ENCODE measurements around the gene FBXO36. TPM values are rescaled to one million over a fixed set of nuclear protein-coding genes. Genes with fewer than 3 reads are reported as not detected.

FBXO36 gene
- total and polyA plus RNA-seq, 2 of the 8 experiments (the other 6 are each of a cell fraction or from before 2014, with no cell fraction given): 3.4 TPM

GRCh38 chr2:230043025-230043424 lies 120.7 kb downstream of the FBXO36 start:
- no peak overlapping the region for H3K9ac ChIP-seq (replicated peaks in 1 of 4; ENCODE audit: extremely low read depth in 1 of 4, low read depth in 3 of 4, low read length in 3 of 4)
- no peaks in the 10 kb centered on the region for H3K9me3 ChIP-seq (ENCODE audit: insufficient read depth in 2 of 2, low read depth in 1 of 2, low read length in 1 of 2)
- no peaks in the 10 kb centered on the region for H3K36me3 ChIP-seq (ENCODE audit: control insufficient read depth in 2 of 4, insufficient read depth in 4 of 4, low read length in 3 of 4)
- no peak for TF ChIP-seq MAFK (IDR thresholded peaks at IDR 0.05; ENCODE audit: low read depth, low read length)

More at GRCh38 chr2:230043025-230043424, 120.7 kb downstream of the FBXO36 start:
- Histone ChIP-seq H3K4me3 (ENCODE audit: extremely low read depth in 1 of 4, insufficient read depth in 2 of 4, low read depth in 3 of 4, low read length in 4 of 4) (no peak overlapping the region), H4K20me1 (replicated peaks in 1 of 2; ENCODE audit: control insufficient read depth in 1 of 2, insufficient read depth in 2 of 2, low read length in 2 of 2) (no peaks in the 10 kb centered on the region), H3K27me3 (replicated peaks in 1 of 4; ENCODE audit: control insufficient read depth in 3 of 4, extremely low read depth in 1 of 4, insufficient read depth in 3 of 4, low read length in 3 of 4) (no peaks in the 10 kb centered on the region), H2BK15ac (ENCODE audit: low read length) (no peak overlapping the region), H4K8ac (ENCODE audit: extremely low read depth, insufficient read depth, low read length) (no peak overlapping the region), H3K4ac (replicated peaks; ENCODE audit: insufficient read length, low read depth, low read length) (no peak overlapping the region), H3K4me2 (ENCODE audit: insufficient read depth in 1 of 2, low read depth in 2 of 2, low read length in 2 of 2) (no peak overlapping the region), H3K23ac (ENCODE audit: insufficient read length) (no peak overlapping the region), H4K91ac (replicated peaks; ENCODE audit: insufficient read length, low read length) (no peak overlapping the region), H3K79me2 (ENCODE audit: control insufficient read depth in 1 of 2, insufficient read depth in 2 of 2, low read length in 2 of 2) (no peaks in the 10 kb centered on the region), H2BK20ac (ENCODE audit: low read length) (no peak overlapping the region), H3K79me1 (ENCODE audit: low read depth, low read length) (no peaks in the 10 kb centered on the region), H2BK12ac (ENCODE audit: low read depth, low read length) (no peak overlapping the region), H2AFZ (ENCODE audit: low read length) (no peak overlapping the region), H2AK5ac (ENCODE audit: low read depth, low read length) (no peak overlapping the region), H3K4me1 (replicated peaks in 1 of 4; ENCODE audit: control insufficient read depth in 3 of 4, insufficient read depth in 4 of 4, low read length in 3 of 4) (no peaks in the 10 kb centered on the region), H2BK5ac (ENCODE audit: low read depth, low read length) (no peak overlapping the region), H3K56ac (replicated peaks; ENCODE audit: insufficient read length, low read depth, low read length) (no peak overlapping the region), H3K14ac (ENCODE audit: insufficient read length) (no peak overlapping the region), H2BK120ac (replicated peaks; ENCODE audit: low read depth, low read length) (no peak overlapping the region), H3K27ac (ENCODE audit: low read depth, low read length) (no peak overlapping the region), H3K18ac (ENCODE audit: extremely low read depth, low read length) (no peak overlapping the region), H4K5ac (ENCODE audit: insufficient read length, low read depth, low read length) (no peak overlapping the region), H3K23me2 (ENCODE audit: low read depth, low read length) (no peaks in the 10 kb centered on the region; the same call in 1 of the 2 replicates)
- no peak for DNase-seq (ENCODE audit: low read depth in 1 of 2, low spot score in 2 of 2)
- WGBS, 2 experiments (ENCODE audit: extremely low coverage in 1 of 2, insufficient coverage in 1 of 2, insufficient read length in 1 of 2, insufficient replicate concordance in 2 of 2, low coverage in 1 of 2, low lambda C conversion rate in 2 of 2, missing lambda C conversion rate in 1 of 2): 92% methylated on average over 5 of the region's 5 CpGs; no CpG with 5 or more reads in 1 of the 2 experiments
- no peak for FAIRE-seq
- POLR2A ChIA-PET (ENCODE audit: partially characterized antibody): no interaction called here
- CTCF ChIA-PET (ENCODE audit: partially characterized antibody): no interaction called here
